D341Med (cell line): ENCODE results near the gene SF3A1.

ENCODE experiments used
- DNase-seq: peaks from one replicate; pipeline ENCODE4 v3.0.0; 2012; ENCODE audit warnings: low spot score

The SF3A1 gene

DNA sequence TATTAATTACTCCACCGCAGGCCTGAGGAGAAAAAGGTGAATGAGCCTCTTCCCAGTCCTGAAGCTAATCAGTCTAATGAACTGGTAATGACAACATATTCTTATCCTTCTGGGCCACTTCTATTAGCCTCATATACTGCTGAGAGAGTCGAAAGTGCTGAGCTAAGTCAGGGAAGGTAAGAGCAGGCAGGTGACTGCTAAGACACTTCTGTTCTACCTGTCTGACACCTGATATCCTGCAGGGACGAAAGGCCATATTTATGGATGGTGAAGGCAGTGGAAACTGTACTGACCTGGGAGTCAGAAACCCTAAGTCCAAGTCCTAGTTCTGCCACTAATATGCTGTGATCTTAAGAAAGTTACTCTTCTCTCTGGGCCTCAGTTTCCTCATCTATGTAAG is 33.4 kb downstream of the SF3A1 start:
- no peak for DNase-seq

DNA sequence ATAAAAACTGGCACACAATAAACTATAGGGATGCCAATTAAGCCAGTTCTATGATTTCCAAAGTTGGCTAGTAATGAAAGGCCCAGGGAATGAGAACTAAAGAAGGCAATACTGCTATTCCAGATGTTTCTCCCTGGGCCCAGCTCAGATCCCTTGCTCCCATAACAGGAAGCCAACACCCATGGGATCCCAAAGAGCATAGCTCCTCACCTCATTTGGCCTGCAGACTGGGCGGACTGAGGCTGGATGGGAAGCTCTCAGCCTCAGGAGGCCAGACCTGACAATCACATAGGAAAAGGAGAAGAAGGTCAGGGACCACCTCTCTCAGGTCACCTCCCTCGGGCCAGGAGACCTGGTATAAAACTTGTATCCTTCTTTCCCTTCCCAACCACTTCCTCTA is 35.2 kb downstream of the SF3A1 start:
- no peak for DNase-seq

DNA sequence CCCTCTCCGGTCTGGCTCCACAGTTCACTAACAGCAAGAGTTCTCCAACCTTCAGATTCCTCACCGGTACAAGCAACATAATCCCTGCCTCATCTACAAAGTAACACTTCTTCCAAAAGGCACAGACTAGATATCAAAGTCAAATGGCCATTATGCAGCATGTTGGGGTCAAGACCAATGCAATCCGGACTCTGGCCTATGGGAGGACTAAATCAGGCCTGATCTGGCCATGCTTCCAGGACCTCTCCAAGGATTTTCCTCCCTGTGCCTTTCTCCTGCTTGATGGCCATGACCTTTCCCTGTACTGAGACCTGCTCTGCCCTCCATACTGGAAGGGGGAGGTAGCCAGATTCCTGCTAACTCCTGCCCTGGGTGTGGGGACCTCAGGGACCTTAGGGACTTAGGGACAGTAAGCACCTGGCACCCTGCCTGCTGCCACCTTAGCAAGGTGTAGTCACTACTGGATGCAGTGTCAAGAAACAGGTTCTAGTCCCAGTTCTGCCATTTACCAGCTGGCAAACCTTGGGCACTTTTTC is 36.6 kb downstream of the SF3A1 start:
- DNase-seq, result no peak

DNA sequence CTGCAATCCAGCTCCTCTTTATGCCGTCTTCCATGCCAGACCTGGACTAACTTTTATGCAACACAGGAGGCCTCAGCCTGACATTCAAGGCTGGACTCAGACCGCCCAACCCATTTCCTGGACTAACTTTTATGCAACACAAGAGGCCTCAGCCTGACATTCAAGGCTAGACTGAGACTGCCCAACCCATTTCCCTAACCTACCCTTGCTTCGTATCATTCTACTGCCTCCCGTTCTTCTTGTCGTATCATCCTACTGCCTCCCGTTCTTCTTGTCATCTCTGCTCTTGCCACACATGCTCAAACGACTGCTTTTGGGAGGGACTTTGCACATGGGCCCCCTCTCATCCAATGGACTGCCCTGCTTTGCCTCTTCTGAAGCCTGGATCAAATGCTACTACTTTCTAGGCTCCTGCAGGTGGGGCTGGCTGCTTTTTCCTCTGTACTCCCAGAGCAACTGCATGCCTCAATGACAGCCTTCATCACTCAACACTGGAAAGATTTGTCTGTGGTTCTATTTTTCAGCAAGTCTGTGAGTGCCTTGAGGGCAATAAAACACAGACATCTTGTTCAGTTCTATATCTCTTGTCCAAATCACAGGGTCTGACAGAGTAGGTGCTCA is 37.8 kb downstream of the SF3A1 start:
- no peak for DNase-seq

DNA sequence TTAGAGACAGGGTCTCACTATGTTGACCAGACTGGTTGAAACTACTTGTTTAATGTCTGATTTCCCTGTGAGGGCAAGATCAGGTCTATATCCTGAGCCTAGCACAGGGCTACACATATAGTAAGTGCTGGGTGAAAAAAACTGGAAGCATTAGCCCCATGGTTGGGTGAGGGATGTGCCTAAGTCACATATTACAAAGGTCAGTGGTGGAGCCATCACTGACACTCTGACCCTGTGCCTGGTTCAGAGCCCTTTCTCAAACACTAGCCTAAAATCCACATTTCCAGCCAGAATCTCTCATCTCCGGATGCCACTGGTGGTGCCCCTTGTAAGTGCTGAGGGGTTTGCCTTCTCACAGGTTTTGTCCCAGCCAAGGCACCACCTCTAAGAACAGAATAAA is 38.9 kb downstream of the SF3A1 start:
- DNase-seq, result no peak

DNA sequence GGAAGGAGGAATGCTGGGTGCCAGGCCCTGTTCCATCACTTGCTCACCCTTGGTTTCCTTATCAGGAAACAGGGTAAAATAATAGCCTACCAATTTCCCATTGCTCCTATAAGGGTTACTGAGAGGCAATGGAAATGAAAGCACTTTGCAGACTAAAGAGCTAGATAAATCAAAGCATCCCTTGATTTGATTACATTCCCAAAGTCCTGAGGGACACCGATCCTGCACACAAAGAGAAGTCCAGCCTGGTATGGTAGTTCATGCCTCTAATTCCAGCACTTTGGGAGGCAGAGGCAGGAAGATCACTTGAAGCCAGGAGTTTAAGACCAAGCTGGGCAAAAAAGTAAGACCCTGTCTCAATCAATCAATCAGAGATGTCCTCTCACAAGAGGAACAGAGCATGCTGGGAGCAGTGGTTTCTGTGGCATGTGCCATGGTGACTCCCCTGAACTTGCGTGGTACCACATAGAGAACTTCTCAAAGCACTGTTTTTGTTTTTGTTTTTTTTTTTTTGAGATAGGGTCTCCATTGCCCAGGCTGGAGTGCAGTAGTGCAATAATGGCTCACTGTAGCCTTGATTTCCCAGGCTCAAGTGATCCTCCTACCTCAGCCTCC is 40.6 kb downstream of the SF3A1 start:
- DNase-seq, result no peak

DNA sequence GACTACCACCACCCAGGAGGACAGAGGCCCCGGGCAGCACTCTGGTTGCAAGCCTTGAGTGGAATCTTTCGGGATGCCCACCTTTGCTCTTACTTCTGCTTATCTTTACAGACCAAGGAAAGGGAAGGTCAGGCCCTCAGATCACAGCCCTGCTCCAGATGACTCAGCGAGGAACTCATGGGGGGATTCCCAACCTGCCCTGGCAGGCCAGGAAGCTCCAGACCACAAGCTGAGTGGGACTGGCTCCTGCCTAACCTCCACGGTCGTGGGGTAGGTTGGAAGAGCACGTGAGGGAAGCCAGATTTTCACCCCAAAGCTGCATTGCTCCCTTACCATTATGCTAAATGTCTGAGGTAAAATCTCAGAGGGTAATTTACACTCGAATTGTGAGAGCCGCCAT is 41.8 kb downstream of the SF3A1 start:
- DNase-seq, result no peak

DNA sequence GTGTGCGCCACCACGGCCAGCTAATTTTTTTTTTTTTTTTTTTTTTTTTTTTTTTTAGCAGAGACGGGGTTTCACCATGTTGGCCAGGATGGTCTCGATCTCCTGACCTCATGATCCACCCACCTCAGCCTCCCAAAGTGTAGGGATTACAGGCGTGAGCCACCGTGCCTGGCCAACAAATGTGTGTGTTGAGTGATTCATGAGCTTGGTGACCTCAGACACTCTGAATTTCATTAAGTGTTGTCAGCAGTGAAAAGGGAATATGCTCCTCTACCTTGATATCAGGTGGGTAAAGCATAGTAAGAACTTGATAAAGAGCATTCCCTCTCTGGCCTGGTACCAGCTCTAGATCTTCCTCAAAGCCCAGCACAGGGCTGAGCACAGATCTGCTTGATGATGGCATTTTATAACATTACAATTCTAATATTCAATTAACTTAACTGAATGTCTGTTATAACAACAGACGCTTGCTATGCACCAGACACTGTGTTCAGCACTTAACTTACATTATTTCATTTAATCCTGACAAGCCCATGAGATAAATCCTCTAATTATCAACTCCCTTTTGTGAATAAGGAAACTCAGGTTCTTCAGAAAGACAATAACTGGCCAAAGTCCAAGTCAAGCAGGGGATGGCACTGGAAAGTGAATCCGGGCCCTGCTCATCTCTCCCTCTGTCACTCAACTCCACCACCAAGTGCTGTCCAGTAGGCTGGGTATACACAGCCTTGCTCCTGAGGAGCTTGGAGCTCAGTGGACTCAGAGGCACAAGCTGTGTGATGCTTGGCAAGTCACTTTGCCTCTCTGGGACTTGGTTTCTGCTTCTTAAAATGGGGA is 42.9 kb downstream of the SF3A1 start:
- peak; percentile 55 for DNase-seq

DNA sequence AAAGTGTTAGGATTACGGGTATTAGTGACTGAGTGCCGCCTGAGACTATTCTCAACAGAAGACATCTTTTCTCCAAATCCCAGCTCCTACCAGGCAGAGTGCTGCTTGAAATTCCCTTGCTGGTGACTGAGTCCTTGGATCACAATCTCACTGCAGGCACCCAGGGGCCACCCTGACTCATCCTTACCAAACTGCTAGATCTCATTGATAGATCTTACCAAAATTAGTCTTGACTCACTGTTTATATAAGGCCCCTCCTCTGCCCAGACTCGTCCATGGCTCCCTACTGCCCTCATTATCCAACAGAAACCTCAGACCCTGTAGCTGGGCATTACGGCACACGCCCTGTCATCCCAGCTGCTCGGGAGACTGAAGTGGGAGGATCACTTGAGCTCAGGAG is 44.6 kb downstream of the SF3A1 start:
- DNase-seq, result no peak

DNA sequence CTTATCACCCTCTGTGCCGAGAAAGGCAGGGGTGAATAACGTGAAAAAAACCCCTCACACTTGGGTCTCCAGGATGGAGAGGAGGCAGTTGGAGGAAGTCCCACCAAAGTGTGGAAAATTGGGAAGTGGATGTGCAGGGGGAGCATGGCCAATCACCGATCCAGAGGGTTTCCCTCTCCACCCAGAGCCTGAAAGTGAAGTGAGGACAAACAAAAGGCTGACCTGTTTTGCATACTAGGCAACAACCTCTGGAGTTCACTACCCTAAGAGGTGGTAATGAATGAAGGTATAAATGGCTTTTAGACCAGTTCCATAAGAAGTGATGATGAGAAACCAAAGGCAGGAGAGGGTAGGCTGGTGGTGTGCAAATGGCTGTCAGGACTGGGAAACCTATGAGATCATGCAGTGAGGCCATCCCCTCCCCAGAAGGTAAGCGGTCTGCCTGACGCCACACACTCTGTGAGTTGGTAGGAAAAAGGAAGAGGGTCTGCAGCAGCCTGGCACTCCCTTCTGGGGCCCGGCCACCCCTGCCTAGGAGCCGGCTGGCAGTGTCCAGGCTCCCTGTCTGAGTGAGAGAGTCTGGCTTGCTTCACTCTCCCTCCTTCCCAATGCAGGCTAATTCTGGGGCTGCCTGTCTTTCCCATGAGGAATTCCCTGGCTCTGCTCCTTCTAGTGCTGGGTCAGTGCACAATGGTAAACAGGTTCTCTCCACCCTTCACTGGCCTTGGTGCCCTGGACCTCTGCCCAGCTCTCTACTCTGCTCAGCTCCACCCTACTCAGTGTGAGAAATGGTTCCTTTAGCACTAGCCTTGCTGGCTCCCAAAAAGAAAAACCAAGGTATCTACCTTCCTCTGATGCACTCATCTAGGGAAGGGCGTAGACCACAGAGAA is 45.6 kb downstream of the SF3A1 start:
- DNase-seq, result peak; percentile 32

DNA sequence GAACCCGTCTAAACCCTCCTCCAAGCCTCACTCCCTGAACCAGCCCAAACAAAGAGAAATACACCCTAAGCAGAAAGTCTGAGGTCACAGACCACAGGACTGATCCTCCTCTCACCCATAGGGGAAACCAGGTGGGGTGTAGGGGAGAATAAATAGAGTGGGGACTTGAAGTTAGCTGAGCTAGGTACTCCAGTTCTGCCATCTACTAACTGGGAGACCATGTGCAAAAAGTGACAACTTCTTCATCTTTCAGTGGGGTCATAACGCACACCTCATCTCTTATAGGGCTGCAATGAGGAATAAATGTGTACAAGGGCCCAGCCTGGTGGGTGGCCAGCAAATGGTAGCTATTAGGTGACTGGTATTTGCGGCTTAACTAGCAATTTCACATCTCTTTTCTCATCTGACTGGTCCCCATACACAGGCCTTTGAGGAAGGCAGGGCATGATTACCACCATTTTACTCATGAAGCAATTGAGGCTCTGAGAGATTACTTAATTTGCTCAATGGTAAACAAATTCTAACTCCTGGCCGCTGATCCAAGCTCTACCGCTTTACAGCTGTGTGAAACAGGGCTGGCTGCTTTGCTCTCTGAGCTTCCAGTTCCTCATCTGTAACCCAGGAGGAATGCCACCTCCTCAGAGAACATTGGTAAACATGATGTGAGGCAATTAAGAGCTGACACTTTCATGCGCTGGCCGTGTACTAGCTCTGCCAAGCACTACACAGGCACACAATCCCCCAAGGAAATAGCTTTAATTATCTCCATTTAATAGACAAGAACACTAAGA is 46.5 kb downstream of the SF3A1 start:
- DNase-seq, result peak; percentile 26

DNA sequence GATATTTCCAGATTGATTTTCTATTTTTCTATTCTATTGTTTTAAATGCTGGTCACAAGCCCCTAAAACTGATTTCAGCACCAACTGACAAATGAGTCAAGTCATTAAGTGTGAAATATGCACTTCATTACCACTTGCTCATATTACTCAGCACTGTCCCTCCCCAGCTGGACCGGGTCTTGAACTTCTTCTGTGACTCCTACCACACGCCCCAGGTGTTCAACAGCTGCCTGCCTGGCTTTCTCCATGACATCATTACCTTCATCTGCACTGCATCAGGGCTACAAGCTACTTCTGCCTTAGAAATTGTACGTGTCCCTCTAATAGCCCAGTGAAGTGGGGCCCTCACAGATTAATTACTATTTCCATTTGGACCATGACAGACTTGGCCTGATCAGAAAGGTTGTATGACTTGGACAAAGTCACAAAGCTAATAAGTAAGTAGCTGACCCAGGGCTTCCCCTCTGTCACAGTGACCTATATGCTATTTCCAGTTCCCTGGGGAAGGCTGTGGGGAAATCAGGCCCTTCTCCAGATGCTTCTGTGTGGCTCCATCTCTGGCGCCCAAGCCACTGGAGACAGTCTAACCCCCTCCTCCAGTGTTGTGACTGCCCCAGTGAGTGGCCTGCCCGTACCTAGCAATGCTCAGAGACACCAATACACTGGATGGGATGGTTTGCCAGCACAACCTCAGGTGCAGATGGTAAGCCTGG is 48.0 kb downstream of the SF3A1 start:
- DNase-seq, result no peak

DNA sequence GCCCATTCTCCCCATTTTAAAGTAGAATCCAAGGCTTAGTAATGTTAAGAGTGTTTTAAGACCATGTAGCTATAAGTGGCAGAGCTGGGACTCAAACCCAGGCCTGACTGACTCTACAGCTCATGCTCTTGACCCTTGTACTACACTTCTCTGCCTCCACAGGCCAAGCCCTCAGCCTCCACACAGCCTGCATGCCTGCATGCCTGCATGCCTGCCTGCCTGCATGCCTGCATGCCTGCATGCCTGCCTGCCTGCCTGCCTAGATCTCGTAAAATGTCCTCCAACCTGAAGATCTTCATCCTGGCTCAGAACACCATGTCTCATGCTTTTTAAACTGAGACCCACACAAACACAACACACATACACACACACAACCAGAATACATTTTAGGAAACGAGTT is 48.6 kb downstream of the SF3A1 start:
- no peak for DNase-seq

DNA sequence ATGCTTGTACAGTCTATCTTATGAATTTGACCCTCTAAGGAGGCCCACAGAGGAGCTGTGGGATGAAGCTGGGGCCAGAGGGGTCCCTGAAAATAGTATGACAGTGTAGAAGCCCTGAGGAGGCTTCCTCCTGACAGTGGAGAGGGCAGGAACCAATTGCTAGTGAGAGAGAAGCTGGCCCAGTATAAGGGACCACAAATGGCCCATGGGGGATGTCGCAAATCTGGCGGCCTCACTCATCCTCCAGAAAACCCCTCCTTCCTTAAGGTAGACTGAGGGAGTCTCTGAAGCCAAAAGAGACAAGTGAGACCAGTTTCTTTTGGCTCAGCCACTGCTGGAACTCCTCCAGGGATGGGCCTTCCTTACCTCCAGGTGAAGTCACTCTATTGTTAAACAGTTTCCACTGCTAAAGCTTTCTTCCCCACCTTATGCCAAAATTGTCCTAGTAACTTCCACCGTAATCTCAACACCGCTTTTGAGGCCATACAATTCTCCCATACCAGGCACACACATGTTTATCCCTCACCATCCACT is 49.6 kb downstream of the SF3A1 start:
- no peak for DNase-seq

DNA sequence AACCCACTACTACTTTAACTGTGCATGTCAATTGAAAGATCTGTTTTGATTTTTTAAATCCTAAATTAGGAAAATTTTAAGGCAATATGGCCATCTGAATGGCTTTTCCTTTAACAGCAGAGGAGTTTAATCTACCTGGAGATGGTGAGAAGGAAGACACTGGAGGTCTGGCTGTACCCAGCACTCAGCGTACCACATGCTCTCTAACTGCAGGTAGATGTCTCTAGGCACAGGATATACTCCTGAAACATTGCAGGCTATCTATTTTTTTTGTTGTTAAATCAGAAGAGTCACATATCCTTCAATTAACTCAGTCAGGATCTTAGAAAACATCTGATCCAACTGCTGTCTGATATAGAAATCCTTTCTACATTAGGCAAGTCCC is 50.1 kb downstream of the SF3A1 start:
- no peak for DNase-seq

DNA sequence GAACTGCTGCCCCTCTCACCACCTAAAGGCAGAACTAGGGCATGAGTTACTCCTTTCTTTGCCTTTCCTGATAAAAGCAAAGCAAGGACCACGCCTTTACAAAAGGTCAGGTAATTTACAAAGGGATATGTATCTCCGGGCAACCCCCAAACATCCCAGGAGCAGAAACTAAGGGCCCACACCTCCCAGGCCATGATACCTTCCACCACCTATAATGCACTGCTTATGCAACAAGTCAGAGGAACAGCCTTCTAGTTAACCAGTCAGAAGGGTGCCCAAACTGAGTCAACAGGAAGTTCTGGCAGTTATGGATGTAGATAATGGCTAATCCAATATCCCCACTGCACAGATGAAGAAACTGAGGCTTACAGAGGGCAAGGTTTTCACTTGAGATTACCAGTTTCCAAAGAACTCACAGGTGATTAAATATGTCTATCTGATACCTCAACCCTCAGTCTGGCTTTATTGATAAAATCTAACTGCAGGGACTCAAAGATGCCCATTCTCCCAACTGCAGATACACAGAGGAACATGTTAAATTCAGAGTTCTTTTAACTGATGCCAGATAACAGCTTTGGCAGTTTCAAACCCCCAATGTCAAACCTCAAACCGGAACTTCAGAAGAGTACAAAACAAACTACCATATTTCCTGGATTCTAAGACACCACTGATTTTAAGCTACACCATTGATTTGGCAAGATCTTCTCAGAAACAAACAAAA is 50.6 kb downstream of the SF3A1 start:
- no peak for DNase-seq

DNA sequence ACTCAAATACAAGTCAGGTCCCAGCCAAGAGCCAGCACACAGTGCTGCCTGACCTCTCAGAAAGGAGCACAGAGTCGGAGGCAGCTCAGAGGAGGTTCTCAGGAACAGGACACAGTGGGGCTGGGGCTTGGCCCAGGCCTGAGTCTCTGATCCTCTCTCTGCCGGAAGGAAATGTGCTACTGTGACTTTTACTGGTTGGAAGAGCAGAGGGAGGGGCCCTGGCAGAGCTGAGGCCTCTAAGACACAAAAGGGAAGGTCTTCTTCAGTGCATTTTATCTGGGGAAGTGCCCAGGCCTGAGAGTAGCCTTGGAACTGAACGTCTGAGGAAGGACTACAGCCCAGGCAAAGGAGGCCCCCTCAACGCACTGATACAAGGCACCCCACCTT is 51.2 kb downstream of the SF3A1 start:
- DNase-seq, result no peak

DNA sequence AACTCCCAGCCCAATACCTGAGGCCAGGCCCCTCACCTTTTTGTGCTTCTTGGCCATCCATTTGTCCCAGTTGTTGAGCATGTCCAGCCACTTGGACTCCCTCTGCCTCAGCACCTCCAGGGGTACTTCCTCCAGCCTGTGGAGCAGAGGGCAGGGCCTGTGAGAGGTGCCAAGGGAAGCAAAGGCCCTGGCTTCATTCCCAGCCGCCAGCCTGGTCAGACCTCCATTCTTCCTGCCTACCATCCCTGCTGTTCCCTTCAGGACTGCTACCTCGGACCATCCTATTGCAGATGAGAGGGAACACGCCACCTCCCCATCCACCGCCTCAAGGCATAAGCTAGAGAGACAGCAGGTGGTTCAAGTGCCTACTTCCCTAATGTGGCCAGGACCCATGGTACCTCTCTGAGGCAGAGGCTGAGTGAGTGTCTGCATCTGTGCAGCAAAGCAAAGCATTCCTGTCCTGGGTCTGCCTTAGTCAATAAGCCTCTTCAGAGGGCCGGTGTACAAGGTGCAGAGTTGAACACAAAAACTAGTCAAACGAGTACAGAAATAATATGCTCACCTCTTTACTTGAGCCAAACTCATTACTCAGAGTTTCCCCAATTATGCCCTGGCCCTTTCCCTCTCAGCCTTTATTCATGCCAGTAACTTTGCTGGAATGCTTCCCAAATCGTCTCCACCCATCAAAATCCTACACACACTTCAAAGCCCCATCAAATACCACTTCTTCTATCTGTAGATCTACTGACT is 52.0 kb downstream of the SF3A1 start:
- no peak for DNase-seq

DNA sequence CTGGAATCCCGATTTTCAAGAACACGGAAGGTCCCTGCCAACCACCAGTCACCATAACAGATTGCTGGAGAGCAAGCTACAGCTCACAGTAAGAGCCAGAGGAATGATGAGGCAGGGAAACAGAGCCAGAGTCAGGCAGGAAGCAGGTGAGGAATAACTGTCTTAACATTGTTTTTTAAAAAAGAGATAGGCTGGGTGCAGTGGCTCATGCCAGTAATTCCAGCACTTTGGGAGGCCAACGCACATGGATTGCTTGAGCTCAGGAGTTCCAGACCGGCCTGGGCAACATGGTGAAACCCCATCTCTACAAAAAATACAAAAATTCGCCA is 53.9 kb downstream of the SF3A1 start:
- no peak for DNase-seq
